Activated B cell treated with CpG ODN at 0.5 μM for 24 hours (primary cell): Measurements from ENCODE around the gene ERP29. TPM values are rescaled to one million over a fixed set of nuclear protein-coding genes. Genes with fewer than 3 reads are reported as not detected.
"Not testable (repeated sequence)": the region's sequence is repeated elsewhere in the genome, so short reads cannot be mapped to it uniquely, and the experiment has no call there.

Experiments used
- ATAC-seq: fragments of 200-7000 bp; cut with Tn5 transposase; one replicate; pipeline ENCODE4 v1.10.0; 2021; ENCODE audit warnings: low read depth, mild to moderate bottlenecking, moderate library complexity
- CTCF ChIA-PET: fragments of 350-600 bp; sonication (Branson Sonifier 250); formaldehyde crosslinking; loops from one replicate; lab custom pipeline; 2021; ENCODE audit warnings: antibody characterized with exemption; lab: Charles Lee
- POLR2A ChIA-PET: fragments of 350-600 bp; sonication (Branson Sonifier 250); formaldehyde crosslinking; loops from one replicate; lab custom pipeline; 2021; ENCODE audit warnings: antibody characterized with exemption; lab: Charles Lee
- DNase-seq: peaks from one replicate; pipeline ENCODE4 v3.0.0; 2022
- H3K27ac Mint-ChIP-seq: one replicate; pipeline ENCODE4 v1.8.0; 2020; ENCODE audit warnings: mixed read lengths
- H3K27me3 Mint-ChIP-seq: one replicate; pipeline ENCODE4 v1.8.0; 2021; ENCODE audit warnings: mixed read lengths
- H3K36me3 Mint-ChIP-seq: one replicate; pipeline ENCODE4 v1.8.0; 2021; ENCODE audit warnings: low read depth, mixed read lengths
- H3K4me1 Mint-ChIP-seq: one replicate; pipeline ENCODE4 v1.8.0; 2021; ENCODE audit warnings: mixed read lengths
- H3K4me3 Mint-ChIP-seq: one replicate; pipeline ENCODE4 v1.8.0; 2020; ENCODE audit warnings: mild to moderate bottlenecking, mixed read lengths
- H3K9me3 Mint-ChIP-seq: one replicate; pipeline ENCODE4 v1.8.0; 2020; ENCODE audit warnings: mixed read lengths
- intact Hi-C: fragments of 100-400 bp; cut with micrococcal nuclease; formaldehyde crosslinking; loops from one replicate; pipeline ENCODE4 v1.15.1; 2024
- total RNA-seq: library from RNA; stranded (reverse); gene quantifications from 2 replicates; pipeline ENCODE4 v1.2.3, GENCODE V29; 2022
- TF ChIP-seq, protein P1 (sequence below): fragments of 200-600 bp; IDR thresholded peaks from one replicate; pipeline ENCODE4 v1.8.0; 2022; ENCODE audit warnings: antibody characterized with exemption, mild to moderate bottlenecking

ERP29 gene
- total RNA-seq, 1 donor from 2014 or later, result 133 TPM

DNA sequence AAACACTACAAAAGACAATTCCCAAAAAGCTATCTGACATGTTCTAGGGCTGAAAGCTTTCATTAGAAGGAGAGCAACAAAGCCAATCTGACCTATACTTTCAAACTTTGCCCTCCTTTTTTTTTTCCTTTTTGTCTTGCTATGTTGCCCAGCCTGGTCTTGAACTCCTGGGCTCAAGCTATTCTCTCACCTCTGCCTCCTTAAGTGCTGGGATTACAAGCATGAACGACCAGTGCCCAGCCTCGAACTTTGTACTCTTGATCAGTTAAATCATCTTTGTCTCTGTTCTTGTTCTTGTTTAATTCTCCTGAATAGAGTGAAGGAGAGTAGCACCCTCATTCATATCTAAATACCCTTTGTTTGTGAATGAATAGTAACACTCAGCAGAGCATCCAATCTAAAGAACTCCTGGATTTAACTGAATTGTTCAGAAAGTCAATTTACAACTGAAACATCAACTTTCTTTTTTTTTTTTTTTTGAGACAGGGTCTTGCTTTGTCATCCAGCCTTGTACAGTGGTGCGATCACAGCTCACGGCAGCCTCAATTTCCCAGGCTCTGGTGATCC, 22.1 kb downstream of the ERP29 start:
- ATAC-seq (no peak), DNase-seq (no peak)
- intact Hi-C loops, result no loop called here
- no peaks in the 10 kb centered on the region for H3K27me3 Mint-ChIP-seq
- CTCF ChIA-PET, result interaction anchor here (1.0 kb wide), 1 partner anchor 90 kb away, joined by 3 read pairs; no protein-coding TSS in a partner anchor
- no peaks in the 10 kb centered on the region for H3K9me3 Mint-ChIP-seq
- POLR2A ChIA-PET, result no interaction called here
- H3K4me1 Mint-ChIP-seq, result no peaks in the 10 kb centered on the region
- TF ChIP-seq, protein P1, sequence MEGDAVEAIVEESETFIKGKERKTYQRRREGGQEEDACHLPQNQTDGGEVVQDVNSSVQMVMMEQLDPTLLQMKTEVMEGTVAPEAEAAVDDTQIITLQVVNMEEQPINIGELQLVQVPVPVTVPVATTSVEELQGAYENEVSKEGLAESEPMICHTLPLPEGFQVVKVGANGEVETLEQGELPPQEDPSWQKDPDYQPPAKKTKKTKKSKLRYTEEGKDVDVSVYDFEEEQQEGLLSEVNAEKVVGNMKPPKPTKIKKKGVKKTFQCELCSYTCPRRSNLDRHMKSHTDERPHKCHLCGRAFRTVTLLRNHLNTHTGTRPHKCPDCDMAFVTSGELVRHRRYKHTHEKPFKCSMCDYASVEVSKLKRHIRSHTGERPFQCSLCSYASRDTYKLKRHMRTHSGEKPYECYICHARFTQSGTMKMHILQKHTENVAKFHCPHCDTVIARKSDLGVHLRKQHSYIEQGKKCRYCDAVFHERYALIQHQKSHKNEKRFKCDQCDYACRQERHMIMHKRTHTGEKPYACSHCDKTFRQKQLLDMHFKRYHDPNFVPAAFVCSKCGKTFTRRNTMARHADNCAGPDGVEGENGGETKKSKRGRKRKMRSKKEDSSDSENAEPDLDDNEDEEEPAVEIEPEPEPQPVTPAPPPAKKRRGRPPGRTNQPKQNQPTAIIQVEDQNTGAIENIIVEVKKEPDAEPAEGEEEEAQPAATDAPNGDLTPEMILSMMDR, result no peak
- H3K36me3 Mint-ChIP-seq, result peaks cover 82% of the 10 kb centered on the region
- H3K27ac Mint-ChIP-seq, result no peak overlapping the region
- H3K4me3 Mint-ChIP-seq, result no peak overlapping the region

DNA sequence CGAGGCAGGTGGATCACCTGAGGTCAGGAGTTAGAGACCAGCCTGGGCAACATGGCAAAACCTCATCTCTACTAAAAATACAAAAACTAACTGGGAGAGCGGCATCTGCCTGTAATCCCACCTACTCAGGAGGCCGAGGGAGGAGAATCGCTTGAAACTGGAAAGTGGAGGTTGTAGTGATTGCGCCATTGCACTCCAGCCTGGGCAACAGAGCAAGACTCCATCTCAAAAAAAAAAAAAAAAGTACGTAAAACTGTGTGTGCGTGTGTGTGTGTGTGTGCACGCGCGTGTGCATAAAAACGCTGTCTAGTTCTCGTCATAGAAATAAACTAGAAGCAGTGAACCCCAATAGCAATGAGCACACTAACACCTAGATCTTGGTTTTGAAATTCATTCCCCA, 23.4 kb downstream of the ERP29 start:
- POLR2A ChIA-PET, result interaction anchor here (0.6 kb wide), 1 partner anchor 24 kb away, joined by 3 read pairs; the partner anchor contains the start of gene TMEM116
- H3K36me3 Mint-ChIP-seq, result peaks cover 77% of the 10 kb centered on the region
- CTCF ChIA-PET, H3K27me3 Mint-ChIP-seq, DNase-seq, H3K9me3 Mint-ChIP-seq, ATAC-seq, H3K4me3 Mint-ChIP-seq, H3K27ac Mint-ChIP-seq, H3K4me1 Mint-ChIP-seq, intact Hi-C loops: not testable (repeated sequence)

DNA sequence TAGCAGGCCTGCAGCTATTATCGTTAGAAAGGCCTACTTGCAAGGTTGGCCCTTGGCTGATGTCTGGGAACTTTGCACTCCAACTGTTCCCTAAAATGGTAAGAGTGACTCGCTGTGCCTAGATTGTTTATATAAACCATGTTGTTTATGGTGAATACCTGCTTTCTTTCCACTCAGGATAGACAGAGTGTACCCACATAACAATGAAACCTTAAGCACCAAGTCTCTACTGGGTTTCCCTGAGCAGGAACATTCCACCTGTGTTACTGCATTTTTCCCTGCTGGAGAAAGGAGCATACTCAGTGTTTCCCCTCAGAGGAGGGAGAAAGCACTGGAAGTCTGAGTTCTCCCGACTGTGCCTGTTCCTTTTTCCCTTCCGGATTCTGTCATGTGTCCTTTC, 32.8 kb downstream of the ERP29 start:
- peaks cover 11% of the 10 kb centered on the region for H3K4me1 Mint-ChIP-seq
- intact Hi-C loops, result no loop called here
- no peak overlapping the region for H3K27ac Mint-ChIP-seq
- no peak overlapping the region for H3K4me3 Mint-ChIP-seq
- no peak for DNase-seq
- no peak for ATAC-seq
- POLR2A ChIA-PET, result no interaction called here
- CTCF ChIA-PET, result no interaction called here
- no peaks in the 10 kb centered on the region for H3K27me3 Mint-ChIP-seq
- TF ChIP-seq, protein P1, result no peak
- peaks cover 73% of the 10 kb centered on the region for H3K36me3 Mint-ChIP-seq
- no peaks in the 10 kb centered on the region for H3K9me3 Mint-ChIP-seq

DNA sequence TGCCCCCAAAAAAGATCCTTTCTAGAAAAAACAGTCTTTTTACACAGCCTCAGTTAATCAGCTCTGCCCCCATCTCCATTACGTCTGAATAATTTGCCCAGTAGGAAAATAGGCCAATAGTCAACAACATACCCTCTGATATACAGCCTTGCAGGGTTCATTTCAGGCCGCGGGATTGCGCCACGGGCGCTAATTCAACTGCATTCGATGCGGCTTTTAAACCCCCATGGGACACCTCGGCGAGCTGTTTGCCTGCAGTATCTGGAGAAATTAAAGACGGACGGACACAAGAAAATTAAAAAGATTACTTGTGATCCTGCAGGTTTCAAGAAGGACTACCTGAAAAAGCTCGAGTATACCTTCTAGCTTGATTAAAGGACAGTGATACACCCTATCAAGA, 36.1 kb downstream of the ERP29 start:
- Mint-ChIP-seq H3K9me3 (no peaks in the 10 kb centered on the region), H3K36me3 (peaks cover 79% of the 10 kb centered on the region), H3K27me3 (no peaks in the 10 kb centered on the region), H3K27ac (no peak overlapping the region), H3K4me1 (peaks cover 12% of the 10 kb centered on the region), H3K4me3 (no peak overlapping the region)
- no peak for DNase-seq
- ATAC-seq, result no peak
- TF ChIP-seq, protein P1, result no peak
- ChIA-PET POLR2A (interaction anchor here (1.2 kb wide), 1 partner anchor 29 kb away, joined by 3 read pairs; no protein-coding TSS in a partner anchor), CTCF (no interaction called here)
- intact Hi-C loops, result no loop called here

DNA sequence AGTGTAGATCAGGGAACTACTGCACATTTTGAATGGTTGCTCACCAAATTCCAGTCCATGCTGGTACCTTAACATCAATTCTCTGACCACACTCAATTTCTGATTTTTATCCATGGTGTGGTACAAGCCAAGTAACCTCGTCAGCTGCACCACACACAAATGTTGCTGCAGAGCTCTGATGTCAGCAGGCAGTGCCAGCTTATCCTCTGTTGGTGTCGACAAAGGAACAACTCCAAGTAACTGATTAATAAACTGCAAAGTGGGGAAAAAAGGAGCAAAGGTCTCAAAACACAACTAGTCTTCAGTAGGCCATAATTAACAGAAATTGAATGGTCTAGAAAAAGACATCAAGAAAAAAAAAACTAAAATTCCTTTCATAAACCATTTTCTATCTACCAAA, 47.9 kb downstream of the ERP29 start:
- H3K9me3 Mint-ChIP-seq, result no peaks in the 10 kb centered on the region
- intact Hi-C loops, result no loop called here
- no peaks in the 10 kb centered on the region for H3K4me1 Mint-ChIP-seq
- H3K4me3 Mint-ChIP-seq, result no peak overlapping the region
- ATAC-seq (no peak), DNase-seq (no peak)
- ChIA-PET CTCF (no interaction called here), POLR2A (no interaction called here)
- TF ChIP-seq, protein P1, result no peak
- no peaks in the 10 kb centered on the region for H3K27me3 Mint-ChIP-seq
- no peak overlapping the region for H3K27ac Mint-ChIP-seq
- peaks cover 76% of the 10 kb centered on the region for H3K36me3 Mint-ChIP-seq

DNA sequence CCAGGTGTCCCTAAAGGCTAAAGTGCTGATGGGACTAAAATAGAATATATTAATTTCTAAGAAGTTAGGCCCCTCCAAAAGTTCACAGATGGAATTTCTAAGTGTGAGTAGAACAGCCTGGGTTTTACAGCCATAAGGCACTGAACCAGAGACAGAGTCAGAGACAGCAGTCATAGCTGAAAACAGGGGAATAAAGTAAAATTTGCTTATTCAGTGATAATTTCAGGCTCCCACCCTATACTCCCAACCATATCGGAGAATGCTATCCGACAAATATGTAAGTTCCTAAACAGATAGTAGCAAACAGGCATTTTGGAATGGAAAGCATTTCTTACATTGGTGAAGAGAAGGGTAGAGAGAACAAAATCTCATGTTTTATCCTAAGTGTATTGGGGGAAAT, 50.0 kb downstream of the ERP29 start:
- ChIA-PET POLR2A (no interaction called here), CTCF (no interaction called here)
- no peaks in the 10 kb centered on the region for H3K4me1 Mint-ChIP-seq
- ATAC-seq (no peak), DNase-seq (no peak)
- H3K27me3 Mint-ChIP-seq, result no peaks in the 10 kb centered on the region
- peaks cover 80% of the 10 kb centered on the region for H3K36me3 Mint-ChIP-seq
- no peaks in the 10 kb centered on the region for H3K9me3 Mint-ChIP-seq
- TF ChIP-seq, protein P1, result no peak
- H3K27ac Mint-ChIP-seq, result no peak overlapping the region
- H3K4me3 Mint-ChIP-seq, result no peak overlapping the region
- intact Hi-C loops, result no loop called here
